DMS153 (cell line): ENCODE results near the gene ZC2HC1B.
"Not testable (repeated sequence)": the region's sequence is repeated elsewhere in the genome, so short reads cannot be mapped to it uniquely, and the experiment has no call there.

Experiments used
- DNase-seq: peaks from one replicate; lab custom pipeline; 2025; lab: John Stamatoyannopoulos, UW

The ZC2HC1B gene

DNA sequence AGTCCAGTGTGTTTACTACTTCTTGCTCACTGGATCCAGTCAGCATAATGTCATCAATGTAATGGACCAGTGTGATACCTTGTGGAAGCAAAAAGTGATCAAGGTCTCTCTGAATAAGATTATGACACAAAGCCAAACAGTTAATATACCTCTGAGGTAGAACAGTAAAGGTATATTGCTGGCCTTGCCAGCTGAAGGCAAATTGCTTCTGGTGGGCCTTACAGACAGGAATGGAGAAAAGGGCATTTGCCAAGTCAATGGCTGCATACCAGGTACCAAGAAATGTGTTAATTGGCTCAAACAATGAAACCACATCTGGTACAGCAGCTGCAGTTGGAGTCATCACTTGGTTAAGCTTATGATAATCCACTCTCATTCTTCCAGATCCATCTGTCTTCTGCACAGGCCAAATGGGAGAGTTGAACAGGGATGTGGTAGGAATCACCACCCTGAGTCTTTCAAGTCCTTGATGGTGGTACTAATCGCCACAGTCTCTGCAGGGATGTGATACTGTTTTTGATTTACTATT lies 7.0 kb downstream of the ZC2HC1B start:
- not testable (repeated sequence) for DNase-seq

DNA sequence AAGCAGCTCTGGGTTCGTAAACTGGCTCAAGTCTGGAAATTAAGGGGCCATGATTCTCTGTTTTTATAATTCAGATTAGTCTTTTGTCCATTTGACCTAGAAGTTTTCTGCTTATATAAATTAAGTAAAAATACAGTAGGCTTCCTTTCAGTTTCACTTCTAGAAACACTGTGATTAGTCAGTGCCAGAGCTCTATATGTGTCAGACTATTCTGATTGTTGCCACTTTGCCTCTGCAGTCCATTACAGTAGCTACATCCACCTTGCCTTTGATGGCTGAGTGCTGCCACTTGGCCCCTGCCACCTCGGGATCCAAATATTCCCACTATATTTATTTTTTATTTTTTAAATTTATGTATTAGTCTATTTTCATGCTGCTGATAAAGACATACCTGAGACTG lies 7.9 kb downstream of the ZC2HC1B start:
- DNase-seq, result no peak

DNA sequence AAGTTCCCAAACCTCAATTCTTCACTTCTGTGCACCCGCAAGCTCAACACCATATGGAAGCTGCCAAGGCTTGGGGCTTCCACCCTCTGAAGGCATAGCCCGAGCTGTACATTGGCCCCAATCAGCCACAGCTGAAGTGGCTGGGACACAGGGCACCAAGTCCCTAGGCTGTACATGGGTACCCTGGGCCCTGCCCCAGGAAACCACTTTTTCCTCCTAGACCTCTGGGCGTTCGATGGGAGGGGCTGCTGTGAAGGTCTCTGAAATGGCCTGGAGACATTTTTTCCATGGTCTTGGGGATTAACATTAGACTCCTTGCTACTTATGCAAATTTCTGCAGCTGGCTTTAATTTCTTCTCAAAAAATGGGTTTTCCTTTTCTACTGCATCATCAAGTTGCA lies 9.3 kb downstream of the ZC2HC1B start:
- DNase-seq, result not testable (repeated sequence)

DNA sequence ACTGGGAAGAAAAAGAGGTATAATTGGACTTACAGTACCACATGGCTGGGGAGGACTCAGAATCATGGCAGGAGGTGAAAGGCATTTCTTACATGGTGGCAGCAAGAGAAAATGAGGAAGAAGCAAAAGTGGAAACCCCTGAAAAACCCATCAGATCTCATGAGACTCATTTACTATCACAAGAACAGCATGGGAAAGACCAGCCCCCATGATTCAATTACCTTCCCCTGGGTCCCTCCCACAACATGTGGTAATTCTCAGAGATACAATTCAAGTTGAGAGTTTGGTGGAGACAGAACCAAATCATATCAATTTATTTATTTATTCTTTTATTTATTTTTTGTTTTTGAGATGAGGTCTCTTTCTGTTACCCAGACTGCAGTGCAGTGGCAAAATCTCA lies 10.2 kb downstream of the ZC2HC1B start:
- DNase-seq, result not testable (repeated sequence)

DNA sequence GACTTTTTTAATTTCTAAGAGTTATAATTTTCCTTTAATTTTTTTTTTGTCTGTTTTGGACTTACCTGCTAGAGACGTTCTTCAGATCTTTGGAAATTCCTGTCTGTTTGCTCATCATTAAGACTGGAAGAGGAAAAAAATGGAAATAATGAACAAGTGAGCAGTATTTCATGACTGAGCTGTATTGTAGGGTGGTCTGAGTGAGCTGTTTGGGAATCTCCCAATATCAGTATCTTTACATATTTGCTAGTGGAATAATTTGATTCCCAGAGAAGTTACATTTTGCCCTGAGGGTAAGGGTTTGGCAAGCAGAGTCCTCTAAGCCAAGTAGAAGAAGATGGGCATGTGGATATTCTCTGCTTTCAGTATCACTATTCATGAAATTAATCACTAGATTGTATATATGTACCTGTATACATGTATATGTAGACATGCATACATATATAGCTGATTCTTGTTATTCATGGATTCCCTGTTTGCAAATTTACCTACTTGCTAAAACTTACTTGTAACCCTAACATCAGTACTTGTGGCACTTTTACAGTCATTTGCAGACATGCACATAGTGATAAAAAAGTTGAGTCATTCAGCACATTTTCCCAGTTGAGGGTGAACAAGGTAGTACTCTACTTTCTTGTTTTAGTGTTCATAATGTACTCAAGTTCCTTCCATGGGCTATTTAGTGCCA lies 13.5 kb downstream of the ZC2HC1B start:
- no peak for DNase-seq

DNA sequence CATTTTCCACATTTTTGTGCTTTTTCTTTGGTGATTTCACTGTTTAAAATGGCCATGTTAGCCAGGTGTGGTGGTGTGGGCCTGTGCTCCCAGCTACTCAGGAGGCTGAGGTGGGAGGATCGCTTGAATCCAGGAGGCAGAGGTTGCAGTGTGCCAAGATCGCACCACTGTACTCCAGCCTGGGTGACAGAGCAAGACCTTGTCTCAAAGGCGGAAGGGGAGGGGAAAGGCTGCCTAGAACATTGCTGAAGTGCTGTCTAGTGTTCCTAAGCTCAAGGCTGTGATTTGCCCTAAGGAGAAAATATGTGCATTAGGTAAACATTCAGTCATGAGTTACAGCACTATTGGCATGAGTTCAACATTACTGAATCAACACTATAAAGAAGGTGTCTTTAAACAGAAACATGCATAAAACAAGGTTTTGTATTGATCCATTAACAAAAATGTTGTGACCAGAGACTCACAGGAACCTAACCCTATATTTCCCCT lies 14.0 kb downstream of the ZC2HC1B start:
- no peak for DNase-seq

DNA sequence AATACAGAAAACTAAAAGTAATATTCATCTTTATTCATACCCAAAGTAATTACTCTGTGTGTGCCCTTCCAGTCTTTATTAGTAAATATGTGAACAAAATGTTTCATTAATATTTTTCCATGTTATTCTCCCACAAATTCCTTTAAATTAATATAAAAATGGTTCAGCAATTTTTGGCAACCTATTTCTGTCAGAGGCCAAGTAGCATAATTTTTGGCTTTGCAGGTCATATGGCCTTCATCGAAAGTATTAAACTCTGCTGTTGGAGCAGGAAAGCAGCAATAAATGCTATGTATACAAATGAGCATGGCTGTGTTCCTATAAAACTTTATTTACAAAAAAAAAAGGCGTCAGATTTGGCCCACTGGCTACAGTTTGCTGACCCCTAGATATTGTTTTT lies 16.1 kb downstream of the ZC2HC1B start:
- DNase-seq, result no peak

DNA sequence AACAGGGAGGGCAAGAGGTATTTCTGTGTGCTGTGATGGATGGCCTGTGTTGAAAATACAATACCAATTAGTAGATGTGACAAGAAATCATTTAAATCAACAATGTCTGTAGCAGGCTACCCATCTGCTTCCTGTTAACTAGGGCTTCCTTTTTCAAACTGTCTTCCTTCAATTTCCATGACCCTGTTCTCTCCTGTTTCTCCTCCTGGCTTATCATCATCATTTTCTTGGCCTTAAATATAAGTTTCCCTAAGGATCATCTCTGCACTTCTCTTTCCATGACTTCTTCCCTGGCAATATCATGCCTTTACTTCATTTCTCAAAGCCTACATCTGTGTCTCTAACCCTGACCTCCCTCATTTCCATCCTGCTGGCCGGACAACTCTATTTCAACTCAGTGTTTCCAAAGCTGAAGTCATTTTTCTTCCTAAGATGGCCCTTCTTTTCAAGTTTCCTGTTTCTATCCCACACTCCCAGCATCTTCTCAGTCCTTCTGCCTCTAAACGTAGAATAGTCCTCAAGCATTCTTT lies 18.2 kb downstream of the ZC2HC1B start:
- no peak for DNase-seq

DNA sequence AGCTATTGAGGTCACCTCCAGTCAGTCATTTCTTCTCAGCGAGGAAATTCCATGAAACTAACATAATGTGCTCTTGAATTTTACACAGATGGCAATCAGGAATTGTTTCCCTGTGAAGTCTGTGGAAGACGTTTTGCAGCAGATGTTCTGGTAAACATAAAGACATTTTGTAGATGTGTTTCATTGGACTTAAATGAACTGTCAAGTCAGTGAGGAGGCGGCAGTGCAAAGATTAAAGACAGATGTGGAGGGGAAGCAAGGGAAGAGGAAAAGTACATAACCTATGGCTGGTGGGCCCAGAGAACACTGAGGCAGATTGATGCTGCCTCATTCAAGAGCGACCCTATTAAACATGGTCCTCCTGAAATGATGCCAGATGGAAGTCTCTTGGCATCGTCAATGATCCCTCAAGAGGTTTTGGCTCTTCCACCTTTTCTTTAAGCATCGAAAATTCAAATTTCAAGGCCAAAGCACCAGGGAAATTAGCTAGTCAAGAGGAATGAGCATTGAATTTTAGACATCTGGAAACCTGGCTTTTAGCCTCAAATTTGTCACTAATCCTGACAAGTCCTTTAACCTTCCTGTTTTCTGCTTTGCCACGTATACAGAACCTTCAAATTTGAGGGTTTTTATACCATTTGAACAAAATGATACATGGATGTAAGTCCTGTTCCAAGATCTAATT lies 20.1 kb downstream of the ZC2HC1B start:
- no peak for DNase-seq

DNA sequence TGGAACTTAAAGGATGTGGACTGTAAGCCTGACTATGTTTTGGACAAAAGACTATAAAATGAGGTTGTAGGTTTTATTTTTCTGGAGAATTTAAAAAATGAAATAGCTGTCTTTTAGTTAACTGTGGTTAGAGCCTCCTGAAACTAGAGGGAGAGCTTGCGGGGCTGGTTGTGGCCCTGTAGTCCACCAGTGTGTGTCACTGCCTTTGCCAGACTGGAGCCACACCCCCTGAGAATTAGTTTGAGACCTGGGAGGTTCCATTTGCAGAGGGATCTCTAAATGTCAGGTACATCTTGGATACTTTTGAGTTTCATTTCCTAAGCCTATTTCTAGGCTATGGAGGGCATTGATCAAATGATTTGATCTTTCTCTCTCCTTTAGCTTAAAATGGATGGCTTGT lies 20.8 kb downstream of the ZC2HC1B start:
- no peak for DNase-seq

DNA sequence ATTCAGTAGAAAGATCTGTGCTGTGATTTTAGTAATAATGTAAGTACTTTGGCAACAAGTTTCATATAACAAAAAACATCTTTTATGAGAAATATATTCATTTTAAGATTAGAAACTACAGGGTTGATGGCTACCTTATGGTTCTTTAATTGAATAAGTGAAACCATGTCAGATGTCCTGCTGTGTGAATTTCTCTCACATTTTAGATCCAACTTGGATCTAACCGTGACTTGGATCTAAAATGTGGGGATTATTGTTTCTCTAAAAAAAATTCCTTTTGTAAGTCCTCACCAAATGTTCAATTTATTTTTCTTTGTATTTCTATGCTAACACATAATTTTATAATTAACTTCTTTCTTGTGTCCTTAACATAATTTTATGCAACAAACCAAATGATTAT lies 30.4 kb downstream of the ZC2HC1B start:
- DNase-seq, result no peak

DNA sequence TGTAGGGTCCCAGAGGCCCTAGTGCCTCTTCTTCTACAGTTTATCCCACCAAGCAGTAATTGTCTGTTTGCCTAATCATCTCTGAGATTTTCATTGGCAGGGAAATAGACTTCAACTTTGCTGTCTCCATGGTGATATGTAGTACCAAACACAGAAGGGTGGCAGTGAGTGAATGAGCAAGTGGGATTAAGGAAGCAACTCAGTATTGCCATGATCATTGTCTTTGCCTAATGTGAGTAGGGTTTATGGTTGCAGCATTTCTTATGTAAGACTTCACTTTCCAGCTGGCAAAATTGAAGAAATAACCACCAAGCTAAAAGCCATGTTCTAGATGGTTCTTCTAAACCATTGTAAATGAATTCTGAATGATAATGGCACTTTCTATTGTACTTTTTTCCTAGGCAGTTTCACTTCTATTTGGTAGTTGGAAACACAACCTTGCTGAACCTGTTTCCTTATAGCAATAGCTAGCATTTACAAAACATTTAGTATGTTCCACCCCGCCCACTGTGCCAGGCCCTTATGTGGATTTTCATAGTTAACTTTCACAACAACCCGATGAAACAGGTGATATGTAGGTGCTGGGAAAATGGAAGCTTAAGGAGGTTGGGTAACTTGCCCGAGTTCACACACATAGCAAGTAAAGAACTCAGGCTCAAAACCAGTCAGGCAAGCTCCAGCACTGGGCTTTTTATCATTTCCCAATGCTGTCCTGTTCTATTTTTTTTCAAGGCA lies 32.0 kb downstream of the ZC2HC1B start:
- no peak for DNase-seq

DNA sequence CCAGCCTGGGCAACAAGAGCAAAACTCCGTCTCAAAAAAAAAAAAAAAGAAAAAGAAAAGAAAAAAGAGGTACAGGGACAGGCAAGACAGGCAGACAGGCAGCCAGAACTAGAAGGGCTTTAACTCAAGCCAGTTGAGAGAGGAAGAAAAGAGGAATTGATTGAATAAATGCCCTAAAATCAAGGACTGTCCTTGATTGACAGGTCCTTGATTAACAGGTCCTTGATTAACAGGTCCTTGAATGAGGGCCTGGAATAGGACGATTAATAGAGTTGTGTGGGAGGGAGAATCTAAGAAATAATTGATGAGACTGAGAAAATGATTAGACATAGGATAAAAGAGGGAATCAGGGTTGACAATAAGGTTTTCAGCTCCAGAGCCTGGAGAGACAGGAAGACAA lies 36.1 kb downstream of the ZC2HC1B start:
- DNase-seq, result no peak

DNA sequence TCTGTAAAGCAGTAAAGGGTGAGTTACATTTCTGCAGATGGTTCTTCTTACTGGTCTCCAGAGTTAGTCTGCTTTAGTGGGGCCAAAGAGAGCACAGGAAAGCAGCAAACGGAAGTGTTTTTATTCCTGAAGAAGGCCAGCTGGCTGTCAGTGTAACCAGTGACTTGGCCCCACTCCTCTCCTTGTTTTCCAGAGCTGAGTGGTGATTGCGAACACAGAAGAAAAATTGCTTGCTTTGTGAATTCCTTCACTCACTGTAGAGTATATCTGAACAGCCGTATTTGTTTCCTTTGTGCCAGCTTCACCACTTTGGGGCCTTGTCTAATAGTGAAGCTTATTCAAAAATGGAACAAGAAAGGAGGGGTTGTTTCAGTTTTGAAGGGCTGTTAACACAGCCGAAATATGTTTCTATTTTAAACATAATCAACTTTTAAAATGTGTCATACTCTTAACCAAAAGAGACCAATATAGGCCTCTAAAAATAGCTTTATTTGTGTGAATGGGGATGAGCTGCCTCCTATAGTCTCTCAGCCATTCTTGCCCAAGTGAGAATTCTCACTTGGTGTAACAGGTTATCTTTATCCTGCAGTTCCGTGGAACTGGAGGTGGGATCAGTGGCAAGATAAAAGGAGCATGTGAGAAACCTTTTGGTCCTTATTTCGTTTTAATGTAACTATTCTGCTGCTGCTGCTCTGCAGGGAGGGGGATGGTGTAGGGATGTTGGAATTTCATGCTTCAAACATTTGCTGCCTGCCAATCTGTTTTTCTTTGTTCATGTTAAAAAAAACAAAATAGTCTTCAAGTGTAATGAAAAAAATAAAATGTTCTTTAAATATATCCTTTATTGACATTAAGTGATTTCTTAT lies 37.8 kb downstream of the ZC2HC1B start:
- no peak for DNase-seq

DNA sequence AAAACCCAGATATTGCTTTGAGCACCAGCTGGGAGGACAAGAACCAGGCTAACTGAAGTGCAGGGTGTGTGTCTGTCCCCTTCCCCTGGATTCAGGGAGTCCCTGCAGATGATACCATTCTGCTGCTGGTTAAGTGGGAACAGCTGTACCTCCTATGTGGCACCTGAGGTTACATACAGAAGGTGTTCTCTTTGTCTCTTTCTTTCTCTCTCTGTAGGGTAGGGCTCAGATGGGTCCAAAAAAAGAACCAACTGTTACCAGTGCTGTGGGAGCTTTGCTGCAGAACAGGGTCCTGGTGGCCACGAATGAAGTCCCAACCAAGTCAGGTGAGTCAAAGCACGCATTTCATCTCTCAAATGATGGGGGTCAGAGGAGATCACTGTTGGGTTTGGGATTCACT lies 38.6 kb downstream of the ZC2HC1B start:
- DNase-seq, result no peak

DNA sequence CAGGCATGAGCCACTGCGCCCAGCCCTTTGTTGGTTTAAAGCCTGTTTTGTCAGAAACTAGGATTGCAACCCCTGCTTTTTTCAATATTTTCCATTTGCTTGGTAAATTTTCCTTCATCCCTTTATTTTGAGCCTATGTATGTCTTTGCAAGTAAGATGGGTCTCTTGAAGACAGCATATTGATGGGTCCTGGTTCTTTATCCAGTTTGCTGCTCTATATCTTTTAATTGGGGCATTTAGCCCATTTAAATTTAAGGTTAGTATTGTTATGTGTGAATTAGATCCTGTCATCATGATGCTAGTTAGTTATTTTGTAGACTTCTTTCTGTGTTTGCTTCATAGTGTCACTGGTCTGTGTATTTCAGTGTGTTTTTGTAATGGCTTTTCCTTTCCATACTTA lies 46.8 kb downstream of the ZC2HC1B start:
- no peak for DNase-seq

DNA sequence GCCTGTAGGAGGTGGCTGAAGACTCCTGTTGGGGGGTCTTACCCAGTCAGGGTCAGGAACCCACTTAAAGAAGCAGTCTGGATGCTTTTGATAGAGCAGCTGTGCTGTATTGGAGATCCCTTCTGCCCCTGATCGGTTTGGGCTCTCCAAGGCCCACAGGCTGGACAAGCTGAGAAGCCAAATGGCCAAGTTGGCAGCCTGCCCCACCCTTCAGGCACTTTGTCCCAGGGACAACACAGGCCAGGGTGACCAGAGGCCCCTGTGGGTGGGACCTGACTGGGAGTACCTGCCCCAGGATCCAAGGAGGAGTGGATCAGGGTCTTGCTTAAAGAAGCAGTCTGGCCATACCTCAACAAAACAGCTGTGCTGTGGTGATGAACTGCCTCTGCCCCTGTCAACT lies 48.4 kb downstream of the ZC2HC1B start:
- DNase-seq, result no peak

DNA sequence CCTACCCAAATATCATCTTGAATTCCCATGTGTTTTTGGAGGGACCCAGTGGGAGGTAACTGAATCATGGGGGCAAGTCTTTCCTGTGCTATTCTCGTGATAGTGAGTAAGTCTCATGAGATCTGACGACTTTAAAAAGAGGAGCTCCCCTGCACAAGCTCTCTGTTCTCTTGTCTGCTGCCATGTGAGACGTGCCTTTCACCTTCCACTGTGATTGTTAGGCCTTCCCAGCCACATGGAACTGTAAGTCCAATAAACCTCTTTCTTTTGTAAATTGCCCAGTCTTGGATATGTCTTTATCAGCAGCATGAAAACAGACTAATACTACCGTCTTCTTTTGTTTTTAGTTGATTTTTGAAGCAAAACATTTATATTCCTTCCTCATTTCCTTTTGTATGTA lies 52.8 kb downstream of the ZC2HC1B start:
- DNase-seq, result not testable (repeated sequence)

DNA sequence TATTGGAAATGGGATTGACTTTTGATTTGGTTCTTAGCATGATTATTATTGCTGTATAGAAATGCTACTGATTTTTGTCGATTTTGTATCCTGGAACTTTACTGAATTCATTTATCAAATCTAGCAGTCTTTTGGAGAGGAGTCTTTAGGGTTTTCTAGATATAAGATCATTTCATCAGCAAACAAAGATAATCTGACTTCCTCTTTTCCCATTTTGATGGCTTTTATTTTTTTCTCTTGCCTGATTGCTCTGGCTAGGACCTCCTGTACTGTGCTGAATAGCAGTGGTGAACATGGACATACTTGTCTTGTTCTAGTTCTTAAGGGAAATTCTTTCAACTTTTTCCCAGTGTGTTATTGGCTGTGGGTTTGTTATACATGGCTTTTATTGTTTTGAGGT lies 64.6 kb downstream of the ZC2HC1B start:
- DNase-seq, result no peak

DNA sequence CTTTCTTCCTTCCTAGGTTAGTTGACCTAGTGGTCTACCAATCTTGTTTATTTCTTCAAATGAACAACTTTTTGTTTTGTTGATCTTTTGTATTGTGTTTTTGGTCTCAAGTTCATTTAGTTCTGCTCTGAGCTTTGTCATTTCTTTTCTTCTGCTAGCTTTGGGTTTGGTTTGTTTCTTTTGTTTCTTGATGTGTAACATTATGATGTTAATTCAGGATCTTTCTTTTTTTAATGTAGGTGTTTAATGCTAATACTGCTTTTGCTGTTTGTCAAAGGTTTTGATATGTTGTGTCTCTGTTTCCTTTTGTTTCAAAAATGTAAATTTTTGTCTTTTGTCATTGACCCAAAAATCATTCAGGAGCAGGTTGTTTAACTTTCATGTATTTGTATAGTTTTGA lies 65.7 kb downstream of the ZC2HC1B start:
- DNase-seq, result no peak

DNA sequence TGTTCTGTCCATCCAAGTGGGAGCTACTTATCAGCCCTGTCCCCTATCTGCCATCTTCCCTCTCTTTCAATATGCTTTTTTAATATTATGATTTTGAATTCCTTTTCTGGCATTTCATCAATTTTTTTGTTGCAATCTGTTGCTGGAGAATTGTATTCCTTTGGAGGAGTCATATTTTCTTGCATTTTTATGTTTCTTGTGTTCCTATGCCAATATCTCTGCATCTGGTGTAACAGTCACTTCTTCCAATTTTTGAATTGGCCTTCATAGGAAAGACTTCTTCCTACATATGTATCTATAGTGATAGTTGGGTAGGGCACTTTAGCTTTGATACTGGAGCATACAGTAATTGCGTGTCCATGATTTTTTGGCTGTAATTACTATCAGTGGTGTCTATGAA lies 70.1 kb downstream of the ZC2HC1B start:
- no peak for DNase-seq

DNA sequence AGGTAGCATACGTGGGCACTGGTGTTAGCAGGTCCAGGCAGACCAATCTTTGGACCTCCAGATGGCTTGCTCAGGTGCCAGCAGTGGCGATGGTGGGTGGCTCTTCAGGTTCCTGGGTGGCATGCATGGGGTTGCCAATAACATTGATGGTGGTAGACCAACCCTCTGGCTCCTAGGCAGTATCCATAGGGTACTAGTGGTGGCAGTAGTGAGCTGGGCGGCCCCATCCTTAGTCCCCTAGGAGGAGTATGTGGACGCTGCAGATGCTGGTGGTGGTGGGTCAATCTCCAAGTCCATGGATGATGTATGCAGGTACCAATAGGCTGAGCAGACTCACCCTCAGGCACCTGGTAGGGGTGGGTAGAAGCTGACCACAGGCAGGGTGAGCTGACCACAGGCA lies 70.6 kb downstream of the ZC2HC1B start:
- no peak for DNase-seq
